Liver (tissue), 3 donors: Measurements from ENCODE around the gene ERBB4.

Experiments used
- CTCF ChIP-seq: fragments of 150-350 bp; IDR thresholded peaks from 2 replicates; pipeline ENCODE4 v1.5.1; 2017; ENCODE audit warnings: improper control_type of control experiment, low read depth, low read length; ENCODE audit not compliant: missing input control
- EGR1 ChIP-seq, 2 donors: IDR thresholded peaks; 2 replicates each; pipeline ENCODE4 v1.6.1; 2016 to 2018; ENCODE audit warnings: antibody characterized with exemption in 2 of 2, low read depth in 2 of 2
- TAF1 ChIP-seq: conservative IDR thresholded peaks from 2 replicates; pipeline ENCODE4 v1.6.1; 2016; ENCODE audit warnings: antibody characterized with exemption, mild to moderate bottlenecking
- ZBTB33 ChIP-seq: IDR thresholded peaks from 2 replicates; pipeline ENCODE4 v1.6.1; 2016; ENCODE audit warnings: antibody characterized with exemption
- donor health status: healthy.
- donor health status: healthy.

GRCh38 chr2:211331736-211332135, 1206.9 kb downstream of the ERBB4 start:
- TF ChIP-seq EGR1 (IDR thresholded peaks at IDR 0.05; ENCODE audit: low read depth in 2 of 2): no peak
- TF ChIP-seq CTCF: no peak
- TF ChIP-seq TAF1: no peak
- no peak for TF ChIP-seq ZBTB33
